Muscle of leg (tissue), 11 donors: ENCODE data around the gene LCN12. TPM values are rescaled to one million over a fixed set of nuclear protein-coding genes. Genes with fewer than 3 reads are reported as not detected.

Experiments
- DNase-seq: peaks from one replicate; pipeline ENCODE4 v3.0.0; 2013
- H3K27ac ChIP-seq: one replicate; pipeline ENCODE4 v1.5.1; 2013; ENCODE audit warnings: mild to moderate bottlenecking, low read length, control low read depth
- H3K27me3 ChIP-seq: one replicate; pipeline ENCODE4 v1.6.1; 2013; ENCODE audit warnings: low read length; ENCODE audit not compliant: control insufficient read depth, insufficient read depth
- H3K36me3 ChIP-seq: one replicate; pipeline ENCODE4 v1.6.1; 2013; ENCODE audit warnings: low read length; ENCODE audit not compliant: control insufficient read depth, insufficient read depth
- H3K4me1 ChIP-seq: one replicate; pipeline ENCODE4 v1.6.1; 2013; ENCODE audit warnings: low read length; ENCODE audit not compliant: control insufficient read depth, insufficient read depth
- H3K4me3 ChIP-seq: one replicate; pipeline ENCODE4 v1.5.1; 2013; ENCODE audit warnings: low read length, control low read depth
- H3K9me3 ChIP-seq: replicated peaks from 2 replicates; pipeline ENCODE4 v1.6.1; 2013; ENCODE audit warnings: low read depth, low read length; ENCODE audit not compliant: control insufficient read depth
- WGBS: methylation state at CpG from one replicate; pipeline ENCODE4 v1.1.5; 2013; ENCODE audit warnings: missing lambda C conversion rate; ENCODE audit not compliant: insufficient coverage; 5-methylcytosine and 5-hydroxymethylcytosine counted together
- polyA plus RNA-seq, 8 donors: library from polyadenylated mRNA; unstranded; fragments of 120-200 nt; gene quantifications; one replicate each; pipeline versions ENCODE4 v1.2.1 to v1.2.3, GENCODE V29; 2013; ENCODE audit warnings: inconsistent platforms in 1 of 8, low replicate concordance in 1 of 8; ENCODE audit not compliant: insufficient read length in 8 of 8, insufficient read depth in 1 of 8
- total RNA-seq: library from RNA; stranded (reverse); fragments of 120-200 nt; gene quantifications from one replicate; pipeline ENCODE4 v1.2.4, GENCODE V29; 2013

Gene LCN12
- total and polyA plus RNA-seq, 9 donors = 0.10 to 5.3 (median 0.71) TPM; not detected in 1

DNA sequence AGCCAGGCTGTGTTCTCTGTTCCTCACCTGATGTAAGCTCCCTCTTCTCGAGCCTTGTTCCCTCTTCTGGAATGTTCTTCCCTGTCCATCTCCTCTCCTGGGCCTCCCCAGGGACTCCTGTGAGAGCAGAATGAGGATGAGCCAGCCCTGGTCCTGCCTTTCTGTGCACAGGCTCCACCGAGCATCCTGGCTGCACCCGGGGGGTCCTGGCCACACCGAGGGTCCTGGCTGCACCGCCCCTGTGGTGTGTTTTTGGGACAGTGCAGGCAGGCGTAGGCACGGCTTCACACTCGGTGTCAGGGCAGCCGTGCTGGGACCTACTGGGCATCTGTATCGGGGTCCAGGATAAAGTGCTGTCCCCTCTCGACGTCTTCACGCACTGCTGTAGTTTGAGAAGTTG, 25.3 kb upstream of the LCN12 start:
- WGBS = 92% methylated on average over 13 of the region's 13 CpGs
- H3K27me3 ChIP-seq = no peaks in the 10 kb centered on the region
- H3K27ac ChIP-seq = no peak overlapping the region
- peaks cover 5% of the 10 kb centered on the region for H3K4me1 ChIP-seq
- H3K9me3 ChIP-seq = no peaks in the 10 kb centered on the region
- H3K4me3 ChIP-seq = no peak overlapping the region
- peaks cover 43% of the 10 kb centered on the region for H3K36me3 ChIP-seq
- DNase-seq = no peak

DNA sequence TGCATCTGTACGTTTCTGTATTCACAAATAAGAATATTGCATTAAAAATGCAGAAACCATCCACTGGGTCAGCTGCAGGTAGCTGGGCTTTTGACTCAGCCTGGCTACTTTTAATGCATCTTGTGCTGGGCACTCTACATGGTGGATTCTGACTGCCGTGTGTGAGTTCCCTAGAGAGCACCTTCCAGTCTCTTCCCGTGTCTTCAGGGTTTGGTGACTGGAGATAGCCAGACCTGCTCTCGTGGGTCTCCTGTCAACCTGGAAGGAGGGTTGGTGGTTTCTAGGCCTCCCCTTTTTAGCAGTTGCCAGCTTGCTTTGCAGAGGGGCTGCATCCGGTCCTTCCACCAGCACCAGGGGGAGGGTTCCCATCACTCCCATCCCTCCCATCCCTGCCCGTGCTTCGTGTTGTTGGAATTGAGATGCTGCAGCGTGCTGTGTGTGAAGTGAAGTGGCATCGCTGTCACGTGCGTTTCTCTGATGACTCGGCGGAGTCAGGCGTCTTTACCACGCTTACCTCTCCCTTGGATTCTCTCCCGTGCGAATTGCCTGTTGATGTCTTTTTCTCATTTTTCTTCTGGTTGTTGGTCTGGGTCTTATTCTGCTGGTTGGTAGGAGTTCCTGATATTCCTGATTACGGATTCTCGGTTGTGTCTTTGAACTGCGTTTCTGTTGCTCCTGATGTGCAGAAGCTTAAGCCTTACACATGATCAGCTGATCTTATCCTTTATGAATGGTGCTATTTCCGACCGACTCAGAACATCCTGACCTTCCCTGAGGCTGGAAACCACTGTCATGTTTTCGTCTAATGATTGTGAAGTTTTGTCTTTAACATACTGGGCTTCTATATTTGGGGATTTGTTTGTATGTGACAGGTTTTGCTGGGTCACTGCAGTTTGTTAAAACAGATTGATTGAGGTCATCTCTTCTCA, 24.5 kb upstream of the LCN12 start:
- peaks cover 5% of the 10 kb centered on the region for H3K4me1 ChIP-seq
- no peak overlapping the region for H3K27ac ChIP-seq
- H3K4me3 ChIP-seq = no peak overlapping the region
- H3K9me3 ChIP-seq = no peaks in the 10 kb centered on the region
- DNase-seq = no peak
- no peaks in the 10 kb centered on the region for H3K27me3 ChIP-seq
- 84% methylated on average over 11 of the region's 23 CpGs for WGBS
- H3K36me3 ChIP-seq = peaks cover 36% of the 10 kb centered on the region

GRCh38 chr9:136928591-136928990, 23.5 kb upstream of the LCN12 start:
- Histone ChIP-seq H3K36me3 (peaks cover 38% of the 10 kb centered on the region), H3K4me1 (peaks cover 5% of the 10 kb centered on the region), H3K4me3 (no peak overlapping the region), H3K9me3 (no peaks in the 10 kb centered on the region), H3K27ac (no peak overlapping the region), H3K27me3 (no peaks in the 10 kb centered on the region)
- 76% methylated on average over 9 of the region's 9 CpGs for WGBS
- no peak for DNase-seq

GRCh38 chr9:136930014-136930413, 22.1 kb upstream of the LCN12 start:
- Histone ChIP-seq H3K4me3 (no peak overlapping the region), H3K36me3 (peaks cover 30% of the 10 kb centered on the region), H3K27me3 (no peaks in the 10 kb centered on the region), H3K4me1 (peaks cover 5% of the 10 kb centered on the region), H3K9me3 (no peaks in the 10 kb centered on the region), H3K27ac (no peak overlapping the region)
- no peak for DNase-seq
- no CpG with 5 or more reads among the region's 4 CpGs for WGBS

DNA sequence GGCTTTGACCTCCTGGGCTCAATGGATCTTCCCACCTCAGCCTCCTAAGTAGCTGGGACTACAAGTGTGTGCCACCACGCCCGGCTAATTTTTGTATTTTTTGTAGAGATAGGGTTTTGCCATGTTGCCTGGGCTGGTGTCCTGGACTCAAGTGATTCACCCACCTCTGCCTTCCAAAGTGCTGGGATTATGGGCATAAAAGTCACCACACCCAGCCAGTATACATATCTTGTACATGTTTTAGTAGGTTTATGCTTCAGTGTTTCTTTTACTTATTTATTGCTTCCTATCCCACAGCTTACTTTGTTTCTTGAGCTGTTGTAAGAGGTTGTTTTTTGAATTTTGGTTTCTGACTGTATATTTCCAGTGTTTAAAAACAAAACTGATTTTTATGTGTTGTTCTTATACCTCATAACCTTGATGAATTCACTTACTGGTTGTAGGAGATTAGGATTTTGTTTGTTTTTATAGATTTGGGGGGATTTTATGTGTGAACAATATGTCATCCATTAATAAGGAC, 20.4 kb upstream of the LCN12 start:
- Histone ChIP-seq H3K27ac (no peak overlapping the region), H3K36me3 (peaks cover 16% of the 10 kb centered on the region), H3K4me3 (no peak overlapping the region), H3K9me3 (no peaks in the 10 kb centered on the region), H3K27me3 (no peaks in the 10 kb centered on the region), H3K4me1 (peaks cover 3% of the 10 kb centered on the region)
- no peak for DNase-seq
- no CpG with 5 or more reads among the region's 2 CpGs for WGBS

GRCh38 chr9:136934277-136934676, 17.8 kb upstream of the LCN12 start:
- Histone ChIP-seq H3K36me3 (peaks cover 10% of the 10 kb centered on the region), H3K27me3 (no peaks in the 10 kb centered on the region), H3K9me3 (no peaks in the 10 kb centered on the region), H3K4me3 (no peak overlapping the region), H3K4me1 (no peaks in the 10 kb centered on the region), H3K27ac (no peak overlapping the region)
- WGBS = 89% methylated on average over 2 of the region's 3 CpGs
- DNase-seq = no peak

- Histone ChIP-seq H3K36me3 (peaks cover 23% of the 10 kb centered on the region), H3K27me3 (no peaks in the 10 kb centered on the region), H3K4me3 (no peak overlapping the region), H3K27ac (no peak overlapping the region), H3K4me1 (no peaks in the 10 kb centered on the region), H3K9me3 (no peaks in the 10 kb centered on the region)
- WGBS = no CpG with 5 or more reads among the region's 3 CpGs
- no peak for DNase-seq
Measured at GRCh38 chr9:136935651-136936050, 16.4 kb upstream of the LCN12 start.

GRCh38 chr9:136936645-136937170, 15.4 kb upstream of the LCN12 start:
- H3K36me3 ChIP-seq = peaks cover 33% of the 10 kb centered on the region
- WGBS = 71% methylated on average over 4 of the region's 8 CpGs
- no peaks in the 10 kb centered on the region for H3K9me3 ChIP-seq
- no peaks in the 10 kb centered on the region for H3K27me3 ChIP-seq
- no peak overlapping the region for H3K4me3 ChIP-seq
- no peaks in the 10 kb centered on the region for H3K4me1 ChIP-seq
- DNase-seq = no peak
- no peak overlapping the region for H3K27ac ChIP-seq

GRCh38 chr9:136937186-136938001, 14.7 kb upstream of the LCN12 start:
- DNase-seq = no peak
- 85% methylated on average over 11 of the region's 15 CpGs for WGBS
- Histone ChIP-seq H3K27me3 (no peaks in the 10 kb centered on the region), H3K4me1 (no peaks in the 10 kb centered on the region), H3K4me3 (no peak overlapping the region), H3K27ac (no peak overlapping the region), H3K9me3 (no peaks in the 10 kb centered on the region), H3K36me3 (peaks cover 40% of the 10 kb centered on the region)
